ENCODE data around the gene TRMT11.
"Not testable (repeated sequence)": the region's sequence is repeated elsewhere in the genome, so short reads cannot be mapped to it uniquely, and the experiment has no call there.

TRMT11 gene

DNA sequence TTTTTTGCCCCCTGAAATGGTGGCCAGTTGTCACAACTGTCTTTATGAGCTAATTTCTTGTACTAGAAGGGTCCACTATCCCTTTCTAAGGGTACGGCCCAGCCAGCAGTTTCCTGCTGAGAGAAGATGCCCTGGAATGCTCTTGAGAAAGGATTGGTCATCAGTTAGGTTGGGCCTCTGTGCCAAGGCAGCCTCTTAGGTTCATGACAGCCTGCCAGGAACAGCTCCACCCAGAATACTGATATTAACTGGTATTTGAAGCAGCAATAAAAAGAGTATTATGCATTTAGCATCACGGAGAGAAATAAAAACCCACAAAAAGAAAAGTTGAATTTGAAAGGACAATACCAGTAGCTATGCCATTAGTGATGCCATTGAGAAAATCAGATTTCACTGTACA lies 38.7 kb upstream of the TRMT11 start:
- Histone ChIP-seq H3K9ac (ENCODE audit: low read length in 2 of 2) (no peak overlapping the region), H3K9me3 (ENCODE audit: control insufficient read depth in 2 of 2, low read length in 2 of 2) (no peaks in the 10 kb centered on the region), H3K27me3 (ENCODE audit: control insufficient read depth in 1 of 2, insufficient read depth in 2 of 2, low read length in 2 of 2) (no peaks in the 10 kb centered on the region), H3K4me3 (ENCODE audit: low read length in 2 of 2) (no peak overlapping the region), H3K27ac (ENCODE audit: low read length) (no peak overlapping the region), H3K4me1 (ENCODE audit: control insufficient read depth, insufficient read depth, low read length) (no peaks in the 10 kb centered on the region), H3K36me3 (ENCODE audit: control insufficient read depth in 2 of 2, insufficient read depth in 2 of 2, low read length in 2 of 2) (no peaks in the 10 kb centered on the region)

DNA sequence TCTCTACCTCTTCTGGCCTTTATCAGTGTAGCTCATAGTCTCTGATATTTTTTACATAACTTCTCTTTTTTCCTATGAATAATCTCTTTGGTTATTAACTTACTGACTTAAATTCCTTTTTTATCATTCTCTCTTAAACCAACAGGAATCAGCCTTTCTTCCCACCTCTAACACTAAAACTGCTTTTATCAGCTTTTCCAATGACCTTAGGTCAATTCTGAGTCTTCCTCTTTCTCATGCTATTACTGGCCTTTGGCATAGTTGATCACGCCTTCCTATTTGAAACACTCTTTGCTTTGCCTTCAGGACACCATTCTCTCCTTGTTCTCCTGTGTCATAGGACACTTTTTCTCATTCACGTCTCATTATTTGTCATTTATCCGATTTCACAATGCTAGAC lies 37.9 kb upstream of the TRMT11 start:
- Histone ChIP-seq H3K9me3 (ENCODE audit: control insufficient read depth in 2 of 2, low read length in 2 of 2) (no peaks in the 10 kb centered on the region), H3K27me3 (ENCODE audit: control insufficient read depth in 1 of 2, insufficient read depth in 2 of 2, low read length in 2 of 2) (peaks cover 0 to 4% of the 10 kb centered on the region in 2 donors), H3K36me3 (ENCODE audit: control insufficient read depth in 2 of 2, insufficient read depth in 2 of 2, low read length in 2 of 2) (no peaks in the 10 kb centered on the region), H3K9ac (ENCODE audit: low read length in 2 of 2) (no peak overlapping the region), H3K27ac (ENCODE audit: low read length) (no peak overlapping the region), H3K4me1 (ENCODE audit: control insufficient read depth, insufficient read depth, low read length) (no peaks in the 10 kb centered on the region), H3K4me3 (ENCODE audit: low read length in 2 of 2) (no peak overlapping the region)

DNA sequence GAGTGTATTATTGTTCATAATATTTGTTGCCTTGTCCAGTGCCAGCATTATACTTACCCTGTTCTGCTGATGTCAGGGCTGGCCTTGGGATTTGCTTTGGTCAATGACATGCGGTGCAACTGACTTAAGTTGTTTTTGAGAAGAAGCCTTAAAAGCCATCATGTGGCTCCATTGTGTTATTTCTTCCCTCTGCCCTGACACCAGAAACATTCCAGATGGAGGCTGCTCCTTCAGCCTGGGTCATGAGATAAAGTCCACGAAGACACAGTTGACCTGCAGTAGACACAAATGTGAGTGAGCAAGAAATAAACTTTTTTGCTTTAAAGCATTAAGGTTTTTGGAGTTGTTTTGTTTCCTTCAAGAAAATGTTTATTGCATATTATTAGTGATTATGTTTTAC lies 37.3 kb upstream of the TRMT11 start:
- H3K4me1 ChIP-seq (ENCODE audit: control insufficient read depth, insufficient read depth, low read length) = no peaks in the 10 kb centered on the region
- H3K4me3 ChIP-seq (ENCODE audit: low read length in 2 of 2) = no peak overlapping the region
- no peak overlapping the region for H3K9ac ChIP-seq (ENCODE audit: low read length in 2 of 2)
- H3K27ac ChIP-seq (ENCODE audit: low read length) = no peak overlapping the region
- H3K9me3 ChIP-seq (ENCODE audit: control insufficient read depth in 2 of 2, low read length in 2 of 2) = no peaks in the 10 kb centered on the region
- H3K27me3 ChIP-seq (ENCODE audit: control insufficient read depth in 1 of 2, insufficient read depth in 2 of 2, low read length in 2 of 2) = peaks cover 0 to 4% of the 10 kb centered on the region in 2 donors
- H3K36me3 ChIP-seq (ENCODE audit: control insufficient read depth in 2 of 2, insufficient read depth in 2 of 2, low read length in 2 of 2) = no peaks in the 10 kb centered on the region

DNA sequence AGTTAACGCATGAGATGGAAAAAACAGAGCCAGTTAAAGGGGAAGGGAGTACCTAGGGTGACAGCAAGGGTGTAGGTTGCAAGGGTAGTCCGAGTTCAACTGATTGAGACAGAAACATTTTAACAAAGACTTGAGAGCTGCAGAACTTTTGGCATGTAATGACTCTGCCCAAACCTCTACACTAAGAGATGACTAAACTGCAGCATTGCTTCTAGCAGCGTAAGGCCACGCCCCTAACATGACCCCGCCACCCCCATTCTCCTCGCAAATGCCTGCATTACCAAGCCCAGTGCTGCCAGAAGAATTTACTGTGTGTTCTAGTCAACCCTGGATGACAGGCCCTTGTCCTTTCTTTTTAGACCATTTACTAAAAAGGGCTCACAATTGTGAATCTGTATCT lies 36.0 kb upstream of the TRMT11 start:
- H3K27ac ChIP-seq (ENCODE audit: low read length) = no peak overlapping the region
- no peaks in the 10 kb centered on the region for H3K4me1 ChIP-seq (ENCODE audit: control insufficient read depth, insufficient read depth, low read length)
- H3K27me3 ChIP-seq (ENCODE audit: control insufficient read depth in 1 of 2, insufficient read depth in 2 of 2, low read length in 2 of 2) = peaks cover 0 to 4% of the 10 kb centered on the region in 2 donors
- H3K9ac ChIP-seq (ENCODE audit: low read length in 2 of 2) = no peak overlapping the region
- H3K9me3 ChIP-seq (ENCODE audit: control insufficient read depth in 2 of 2, low read length in 2 of 2) = no peaks in the 10 kb centered on the region
- no peaks in the 10 kb centered on the region for H3K36me3 ChIP-seq (ENCODE audit: control insufficient read depth in 2 of 2, insufficient read depth in 2 of 2, low read length in 2 of 2)
- no peak overlapping the region for H3K4me3 ChIP-seq (ENCODE audit: low read length in 2 of 2)

DNA sequence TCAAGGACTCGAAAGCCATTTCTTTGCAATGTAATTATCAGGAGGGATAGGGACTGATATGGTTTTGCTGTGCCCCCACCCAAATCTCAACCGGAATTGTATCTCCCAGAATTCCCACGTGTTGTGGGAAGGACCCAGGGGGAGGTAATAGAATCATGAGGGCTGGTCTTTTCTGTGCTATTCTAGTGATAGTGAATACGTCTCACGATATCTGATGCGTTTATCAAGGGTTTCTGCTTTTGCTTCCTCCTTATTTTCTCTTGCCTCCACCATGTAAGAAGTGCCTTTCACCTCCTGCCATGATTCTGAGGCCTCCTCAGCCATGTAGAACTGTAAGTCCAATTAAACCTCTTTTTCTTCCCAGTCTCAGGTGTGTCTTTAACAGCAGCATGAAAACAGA lies 35.6 kb upstream of the TRMT11 start:
- H3K4me3 ChIP-seq (ENCODE audit: low read length in 2 of 2); H3K9me3 ChIP-seq (ENCODE audit: control insufficient read depth in 2 of 2, low read length in 2 of 2); H3K9ac ChIP-seq (ENCODE audit: low read length in 2 of 2); H3K27ac ChIP-seq (ENCODE audit: low read length); H3K27me3 ChIP-seq (ENCODE audit: control insufficient read depth in 1 of 2, insufficient read depth in 2 of 2, low read length in 2 of 2); H3K36me3 ChIP-seq (ENCODE audit: control insufficient read depth in 2 of 2, insufficient read depth in 2 of 2, low read length in 2 of 2); H3K4me1 ChIP-seq (ENCODE audit: control insufficient read depth, insufficient read depth, low read length): not testable (repeated sequence)

DNA sequence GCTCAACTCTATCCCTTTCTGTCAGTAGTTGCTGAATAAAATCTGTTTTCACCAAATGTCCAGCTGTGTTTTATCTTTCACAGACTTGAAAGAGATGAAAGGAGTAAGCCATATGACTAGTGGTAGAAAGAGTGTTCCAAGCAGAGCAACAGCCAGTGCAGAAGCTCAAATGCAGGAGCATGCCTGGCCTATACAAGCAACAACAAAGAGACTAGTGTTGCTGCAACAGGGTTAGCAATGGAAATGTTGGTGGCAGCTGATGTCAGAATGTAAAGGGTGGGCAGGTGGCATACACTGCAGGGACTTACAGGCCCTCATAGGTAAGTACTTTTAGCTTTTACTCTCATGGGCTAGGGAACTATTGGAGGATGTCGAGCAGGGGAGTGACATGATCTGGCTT lies 35.0 kb upstream of the TRMT11 start:
- Histone ChIP-seq H3K4me3 (ENCODE audit: low read length in 2 of 2) (no peak overlapping the region), H3K9me3 (ENCODE audit: control insufficient read depth in 2 of 2, low read length in 2 of 2) (no peaks in the 10 kb centered on the region), H3K36me3 (ENCODE audit: control insufficient read depth in 2 of 2, insufficient read depth in 2 of 2, low read length in 2 of 2) (no peaks in the 10 kb centered on the region), H3K27ac (ENCODE audit: low read length) (no peak overlapping the region), H3K27me3 (ENCODE audit: control insufficient read depth in 1 of 2, insufficient read depth in 2 of 2, low read length in 2 of 2) (peaks cover 0 to 4% of the 10 kb centered on the region in 2 donors), H3K4me1 (ENCODE audit: control insufficient read depth, insufficient read depth, low read length) (no peaks in the 10 kb centered on the region), H3K9ac (ENCODE audit: low read length in 2 of 2) (no peak overlapping the region)

- H3K9ac ChIP-seq (ENCODE audit: low read length in 2 of 2) = no peak overlapping the region
- H3K4me3 ChIP-seq (ENCODE audit: low read length in 2 of 2) = no peak overlapping the region
- no peaks in the 10 kb centered on the region for H3K9me3 ChIP-seq (ENCODE audit: control insufficient read depth in 2 of 2, low read length in 2 of 2)
- H3K27me3 ChIP-seq (ENCODE audit: control insufficient read depth in 1 of 2, insufficient read depth in 2 of 2, low read length in 2 of 2) = peaks cover 0 to 4% of the 10 kb centered on the region in 2 donors
- H3K4me1 ChIP-seq (ENCODE audit: control insufficient read depth, insufficient read depth, low read length) = peaks cover 5% of the 10 kb centered on the region
- no peaks in the 10 kb centered on the region for H3K36me3 ChIP-seq (ENCODE audit: control insufficient read depth in 2 of 2, insufficient read depth in 2 of 2, low read length in 2 of 2)
- no peak overlapping the region for H3K27ac ChIP-seq (ENCODE audit: low read length)
Measured at GRCh38 chr6:125952764-125953501, 33.4 kb upstream of the TRMT11 start.

GRCh38 chr6:125953502-125953875 lies 32.9 kb upstream of the TRMT11 start:
- Histone ChIP-seq H3K27ac (ENCODE audit: low read length) (no peak overlapping the region), H3K9ac (ENCODE audit: low read length in 2 of 2) (no peak overlapping the region), H3K4me1 (ENCODE audit: control insufficient read depth, insufficient read depth, low read length) (peaks cover 10% of the 10 kb centered on the region), H3K9me3 (ENCODE audit: control insufficient read depth in 2 of 2, low read length in 2 of 2) (no peaks in the 10 kb centered on the region), H3K36me3 (ENCODE audit: control insufficient read depth in 2 of 2, insufficient read depth in 2 of 2, low read length in 2 of 2) (no peaks in the 10 kb centered on the region), H3K4me3 (ENCODE audit: low read length in 2 of 2) (no peak overlapping the region), H3K27me3 (ENCODE audit: control insufficient read depth in 1 of 2, insufficient read depth in 2 of 2, low read length in 2 of 2) (peaks cover 0 to 4% of the 10 kb centered on the region in 2 donors)

GRCh38 chr6:125954735-125955339 lies 31.5 kb upstream of the TRMT11 start:
- no peak overlapping the region for H3K27ac ChIP-seq (ENCODE audit: low read length)
- peaks cover 0 to 4% of the 10 kb centered on the region in 2 donors for H3K27me3 ChIP-seq (ENCODE audit: control insufficient read depth in 1 of 2, insufficient read depth in 2 of 2, low read length in 2 of 2)
- H3K36me3 ChIP-seq (ENCODE audit: control insufficient read depth in 2 of 2, insufficient read depth in 2 of 2, low read length in 2 of 2) = no peaks in the 10 kb centered on the region
- no peak overlapping the region for H3K4me3 ChIP-seq (ENCODE audit: low read length in 2 of 2)
- H3K4me1 ChIP-seq (ENCODE audit: control insufficient read depth, insufficient read depth, low read length) = peaks cover 15% of the 10 kb centered on the region
- H3K9me3 ChIP-seq (ENCODE audit: control insufficient read depth in 2 of 2, low read length in 2 of 2) = no peaks in the 10 kb centered on the region
- no peak overlapping the region for H3K9ac ChIP-seq (ENCODE audit: low read length in 2 of 2)

- no peaks in the 10 kb centered on the region for H3K9me3 ChIP-seq (ENCODE audit: control insufficient read depth in 2 of 2, low read length in 2 of 2)
- H3K4me1 ChIP-seq (ENCODE audit: control insufficient read depth, insufficient read depth, low read length) = peaks cover 15% of the 10 kb centered on the region
- peaks cover 0 to 4% of the 10 kb centered on the region in 2 donors for H3K27me3 ChIP-seq (ENCODE audit: control insufficient read depth in 1 of 2, insufficient read depth in 2 of 2, low read length in 2 of 2)
- peak overlapping the region; percentile 60 to 90 for H3K9ac ChIP-seq (ENCODE audit: low read length in 2 of 2)
- peak overlapping the region; percentile 4 for H3K27ac ChIP-seq (ENCODE audit: low read length)
- no peaks in the 10 kb centered on the region for H3K36me3 ChIP-seq (ENCODE audit: control insufficient read depth in 2 of 2, insufficient read depth in 2 of 2, low read length in 2 of 2)
- H3K4me3 ChIP-seq (ENCODE audit: low read length in 2 of 2) = peak overlapping the region; percentile 84 to 96
Measured at GRCh38 chr6:125955973-125956372, 30.4 kb upstream of the TRMT11 start.
